HCT116 (cell line): ENCODE results near the gene MORN1. TPM values are rescaled to one million over a fixed set of nuclear protein-coding genes. Genes with fewer than 3 reads are reported as not detected.

Source experiments
- ATAC-seq: fragments of 200-7000 bp; cut with Tn5 transposase; 2 replicates; pipeline ENCODE4 v1.9.1; 2020; ENCODE audit warnings: mild to moderate bottlenecking, moderate library complexity
- BruUV-seq: library from RNA; stranded (reverse); fragments of 400-500 nt; replicated peaks from 2 replicates; lab custom pipeline; 2021; lab: Mats Ljungman, UMichigan
- CTCF ChIA-PET: fragments of 300-600 bp; sonication (Branson Sonifier 250); formaldehyde crosslinking; loops from one replicate; lab custom pipeline; 2021; ENCODE audit warnings: antibody characterized with exemption; lab: Charles Lee
- POLR2A ChIA-PET: fragments of 300-600, 350-600 bp; sonication (Branson Sonifier 250); formaldehyde crosslinking; loops from one replicate; lab custom pipeline; 2021; ENCODE audit warnings: antibody characterized with exemption; lab: Charles Lee
- RAD21 ChIA-PET, 2 experiments: fragments of 300-600 bp; sonication (Branson Sonifier 250); formaldehyde crosslinking; loops; one replicate each; lab custom pipeline; 2023; ENCODE audit warnings: low total read pairs in 2 of 2; ENCODE audit not compliant: uncharacterized antibody in 2 of 2, unreplicated experiment in 2 of 2, low non-redundant PET in 1 of 2; lab: Charles Lee
- DNase-seq: peaks from one replicate; pipeline ENCODE4 v3.0.0-alpha.2; 2010; ENCODE audit warnings: low read depth, low spot score
- H2AFZ ChIP-seq: fragments of 200-600 bp; shearing (Covaris generic), sonication (generic); 2 replicates; pipeline ENCODE4 v1.6.1; 2017; ENCODE audit warnings: low read depth, mixed run types, mixed read lengths, antibody characterized with exemption, low read length; ENCODE audit not compliant: poor library complexity, severe bottlenecking
- H3K27ac ChIP-seq: 2 replicates; pipeline ENCODE4 v1.5.1; 2012; ENCODE audit warnings: low read depth, low read length
- H3K27me3 ChIP-seq: fragments of 200-600 bp; sonication (generic); 2 replicates; pipeline ENCODE4 v1.6.1; 2016; ENCODE audit warnings: mixed run types, low read length, mixed read lengths; ENCODE audit not compliant: insufficient read depth
- H3K36me3 ChIP-seq, 2 experiments: fragments of 200-500 bp in 1 of 2; fragments of 200-600 bp in 1 of 2; sonication (Bioruptor generic) in 1 of 2; sonication (generic) in 1 of 2; 2 replicates each; pipeline versions ENCODE4 v1.5.1 to v1.6.1; 2014 to 2016; ENCODE audit warnings: low read length in 2 of 2, inconsistent platforms in 1 of 2, mixed read lengths in 1 of 2, mixed run types in 1 of 2; ENCODE audit not compliant: insufficient read depth in 2 of 2, control insufficient read depth in 1 of 2
- H3K4me1 ChIP-seq, 2 experiments: fragments of 200-600 bp in 1 of 2; sonication (generic) in 1 of 2; 2 replicates each; pipeline versions ENCODE4 v1.5.1 to v1.6.1; 2012 to 2017; ENCODE audit warnings: low read length in 2 of 2, inconsistent platforms in 1 of 2, mild to moderate bottlenecking in 1 of 2, mixed read lengths in 1 of 2, mixed run types in 1 of 2, moderate library complexity in 1 of 2; ENCODE audit not compliant: insufficient read depth in 2 of 2, control insufficient read depth in 1 of 2
- H3K4me2 ChIP-seq: fragments of 200-600 bp; sonication (generic); 2 replicates; pipeline ENCODE4 v1.6.1; 2017; ENCODE audit warnings: mixed run types, low read length, mixed read lengths
- H3K4me3 ChIP-seq, 2 experiments: fragments of 200-600 bp in 1 of 2; sonication (generic) in 1 of 2; replicated peaks in 1 of 2; 2 replicates each; pipeline ENCODE4 v1.5.1; 2011 to 2016; ENCODE audit warnings: low read length in 2 of 2, control low read depth in 1 of 2, low read depth in 1 of 2, mild to moderate bottlenecking in 1 of 2, mixed read lengths in 1 of 2, mixed run types in 1 of 2
- H3K79me2 ChIP-seq: fragments of 200-600 bp; sonication (generic); 2 replicates; pipeline ENCODE4 v1.6.1; 2017; ENCODE audit warnings: mild to moderate bottlenecking, mixed run types, low read length, moderate library complexity, mixed read lengths; ENCODE audit not compliant: insufficient read depth
- H3K9ac ChIP-seq: fragments of 200-600 bp; sonication (generic); 2 replicates; pipeline ENCODE4 v1.6.1; 2016; ENCODE audit warnings: low read length, mixed read lengths
- H3K9me2 ChIP-seq: fragments of 200-600 bp; sonication (generic), shearing (Covaris generic); 2 replicates; pipeline ENCODE4 v1.6.1; 2017; ENCODE audit warnings: mixed run types, mild to moderate bottlenecking, moderate library complexity; ENCODE audit not compliant: insufficient read depth
- H3K9me3 ChIP-seq, 2 experiments: fragments of 200-500 bp in 1 of 2; fragments of 200-600 bp in 1 of 2; sonication (Bioruptor generic) in 1 of 2; sonication (generic) in 1 of 2; 2 replicates each; pipeline ENCODE4 v1.6.1; 2014 to 2017; ENCODE audit warnings: low read length in 2 of 2, mixed read lengths in 2 of 2, inconsistent platforms in 1 of 2, low read depth in 1 of 2, mild to moderate bottlenecking in 1 of 2, mixed run types in 1 of 2, moderate library complexity in 1 of 2; ENCODE audit not compliant: control insufficient read depth in 1 of 2, insufficient read depth in 1 of 2
- H4K20me1 ChIP-seq: fragments of 200-600 bp; sonication (generic), shearing (Covaris generic); 2 replicates; pipeline ENCODE4 v1.6.1; 2017; ENCODE audit warnings: mixed run types, mild to moderate bottlenecking, moderate library complexity; ENCODE audit not compliant: insufficient read depth
- CBX3 ChIP-seq: IDR thresholded peaks from 2 replicates; pipeline ENCODE4 v1.6.1; 2012; ENCODE audit warnings: low read depth
- SP1 ChIP-seq: IDR thresholded peaks from 2 replicates; pipeline ENCODE4 v1.6.1; 2012; ENCODE audit warnings: low read depth
- intact Hi-C: fragments of 100-400 bp; cut with micrococcal nuclease; formaldehyde crosslinking; loops from 2 replicates; pipeline ENCODE4 v1.10.0; 2022
- total RNA-seq: library from RNA; stranded (reverse); gene quantifications from one replicate; pipeline ENCODE4 v1.2.1, GENCODE V29; 2021; ENCODE audit not compliant: unreplicated experiment

The MORN1 gene
- total RNA-seq, 1 experiment from 2014 or later, result 21.4 TPM

GRCh38 chr1:2350501-2350900, 40.9 kb downstream of the MORN1 start:
- Histone ChIP-seq H3K4me3 (no peak overlapping the region), H4K20me1 (no peaks in the 10 kb centered on the region), H3K27ac (no peak overlapping the region), H3K79me2 (no peaks in the 10 kb centered on the region), H3K36me3 (no peaks in the 10 kb centered on the region), H3K9ac (no peak overlapping the region), H3K27me3 (no peaks in the 10 kb centered on the region), H3K9me3 (no peaks in the 10 kb centered on the region), H3K4me1 (no peaks in the 10 kb centered on the region), H2AFZ (no peak overlapping the region), H3K9me2 (no peaks in the 10 kb centered on the region), H3K4me2 (no peak overlapping the region)
- TF ChIP-seq SP1, result no peak
- intact Hi-C loops, result no loop called here
- ChIA-PET CTCF (no interaction called here), POLR2A (no interaction called here), RAD21 (no interaction called here)
- BruUV-seq, result no TSS peak
- ATAC-seq (no peak), DNase-seq (no peak)

GRCh38 chr1:2349806-2350205, 41.5 kb downstream of the MORN1 start:
- no peak overlapping the region for H2AFZ ChIP-seq
- RAD21 ChIA-PET, result no interaction called here
- intact Hi-C loops, result no loop called here
- no peak for TF ChIP-seq CBX3
- TF ChIP-seq, all 23 proteins: peak for 0
- no peaks in the 10 kb centered on the region for H3K4me1 ChIP-seq
- no peaks in the 10 kb centered on the region for H3K9me2 ChIP-seq
- H3K79me2 ChIP-seq, result no peaks in the 10 kb centered on the region
- H3K27me3 ChIP-seq, result no peaks in the 10 kb centered on the region
- no peak overlapping the region for H3K27ac ChIP-seq
- no peak overlapping the region for H3K4me3 ChIP-seq
- H4K20me1 ChIP-seq, result no peaks in the 10 kb centered on the region
- DNase-seq (no peak), ATAC-seq (no peak)
- no TSS peak for BruUV-seq
- ChIA-PET CTCF (no interaction called here), POLR2A (no interaction called here)
- no peak overlapping the region for H3K9ac ChIP-seq
- no peaks in the 10 kb centered on the region for H3K9me3 ChIP-seq
- H3K4me2 ChIP-seq, result no peak overlapping the region
- H3K36me3 ChIP-seq, result no peaks in the 10 kb centered on the region
